GM19035 (cell line): ENCODE measurements around the gene CD69.
A peak's percentile ranks its signal among the peaks of the same experiment; 100 is the strongest.

Experiments used
- ATAC-seq: cut with Tn5 transposase; IDR thresholded peaks from one replicate; pipeline ENCODE4 v1.9.1; 2021; ENCODE audit not compliant: unreplicated experiment

The CD69 gene

DNA sequence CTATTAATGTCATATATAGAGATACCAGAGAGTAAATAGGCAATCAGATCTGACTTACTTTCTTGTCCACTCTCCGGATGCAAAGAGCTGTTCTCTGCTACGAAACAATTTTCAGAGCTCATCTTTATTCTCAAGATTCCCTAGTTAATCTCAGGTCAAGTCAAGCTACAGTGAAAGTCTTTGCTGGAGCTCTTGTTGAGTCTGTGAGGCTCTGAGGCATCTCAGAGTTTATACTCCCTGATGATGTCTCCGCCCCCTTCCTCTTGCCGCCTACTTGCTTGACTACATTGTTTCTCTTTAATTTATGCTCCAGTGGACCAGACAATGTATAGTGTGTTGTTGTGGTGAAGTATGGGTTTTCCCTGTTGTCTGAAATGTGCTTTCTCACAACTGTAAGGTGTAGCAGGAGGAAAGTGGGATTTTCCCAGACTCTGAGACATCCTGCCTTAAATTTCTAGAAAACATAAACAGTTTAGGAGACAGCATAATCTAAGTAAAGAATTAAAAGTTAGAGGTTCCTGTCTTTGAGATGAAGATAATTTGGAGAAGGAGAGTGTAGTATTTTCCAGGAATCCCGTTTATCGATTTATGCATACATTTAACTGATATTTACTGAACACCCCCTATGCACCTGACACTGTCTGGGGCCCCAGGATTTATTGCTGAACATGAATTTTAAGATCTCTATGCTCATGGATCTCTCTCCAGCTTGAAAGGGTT is at the start of gene CD69:
Gene CD69, minus strand, starts transcription at position 203 of the 720 bp plus-strand sequence. Its CDS starts 81 bp downstream, at position 122.
- peak; percentile 47 for ATAC-seq

DNA sequence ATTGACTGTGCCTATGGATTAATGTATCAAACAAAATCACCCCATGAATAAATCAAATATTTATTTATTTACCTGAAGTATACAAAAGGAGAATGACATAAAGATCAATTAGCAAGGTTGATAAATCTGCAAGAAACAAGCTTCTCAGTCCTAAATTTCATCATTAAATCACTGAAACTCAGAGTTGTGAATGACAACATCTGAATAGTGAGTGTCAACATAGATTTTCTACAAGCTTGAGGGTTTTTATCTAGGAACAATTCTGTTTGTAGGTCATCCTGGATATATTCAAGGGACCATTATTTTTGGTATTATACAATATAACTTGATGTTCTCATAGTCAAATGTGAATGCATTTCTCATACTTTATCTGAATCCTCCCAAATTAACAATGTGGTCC is 49.2 kb upstream of the CD69 start:
- no peak for ATAC-seq

DNA sequence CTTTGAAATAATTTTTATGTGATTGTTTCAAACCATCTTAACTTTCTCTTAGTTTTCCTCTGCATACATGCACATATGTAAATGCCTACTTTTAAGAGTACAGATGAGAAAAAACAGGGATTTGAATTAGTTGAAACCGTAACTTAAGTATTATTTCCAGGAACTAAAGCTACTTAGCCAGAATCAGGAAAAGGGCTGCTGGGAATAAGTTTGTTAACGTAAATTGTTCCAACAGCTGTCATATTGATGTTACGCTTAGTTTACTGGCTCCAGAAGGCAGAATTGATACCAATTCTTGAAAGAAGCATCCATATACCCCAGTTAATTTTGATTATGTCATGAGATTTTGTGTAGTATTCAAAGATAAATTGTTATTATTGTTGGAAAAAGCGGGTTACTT is 48.6 kb upstream of the CD69 start:
- ATAC-seq = no peak

DNA sequence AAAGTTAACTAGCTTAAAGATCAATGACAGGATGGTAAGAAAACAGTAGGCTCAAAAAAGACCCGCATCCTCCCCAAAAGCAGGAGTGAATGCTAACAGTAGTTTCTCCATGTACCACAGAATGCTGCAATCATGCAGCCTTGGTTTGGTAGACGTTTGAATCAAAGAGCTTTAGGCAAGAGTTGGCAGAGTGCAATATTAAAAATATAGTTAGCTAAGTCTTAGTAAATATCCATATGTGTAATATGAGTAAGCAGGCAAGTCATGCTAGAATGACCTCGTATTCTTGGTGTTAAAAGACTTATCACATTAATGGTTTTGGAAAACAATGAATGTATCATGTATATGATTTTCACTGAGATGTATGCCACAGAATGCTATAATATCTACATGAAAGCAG is 47.8 kb upstream of the CD69 start:
- no peak for ATAC-seq

DNA sequence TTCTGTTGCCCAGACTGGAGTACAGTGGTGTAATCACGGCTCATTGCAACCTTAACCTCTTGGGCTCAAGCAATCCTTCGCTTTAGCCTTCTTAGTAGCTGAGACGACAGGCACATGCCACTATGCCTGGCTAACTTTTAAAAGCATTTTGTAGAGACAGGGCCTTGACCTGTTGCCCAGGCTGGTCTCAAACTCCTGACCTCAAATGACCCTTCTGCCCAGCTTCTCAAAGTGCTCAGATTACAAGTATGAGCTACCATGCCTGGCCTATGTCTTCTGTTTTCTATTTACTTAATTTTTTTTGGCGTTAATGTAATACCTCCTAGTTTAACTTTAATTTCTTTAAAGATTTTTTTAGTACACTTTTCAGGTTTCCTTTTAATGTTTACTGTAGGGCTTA is 46.0 kb upstream of the CD69 start:
- ATAC-seq = no peak

DNA sequence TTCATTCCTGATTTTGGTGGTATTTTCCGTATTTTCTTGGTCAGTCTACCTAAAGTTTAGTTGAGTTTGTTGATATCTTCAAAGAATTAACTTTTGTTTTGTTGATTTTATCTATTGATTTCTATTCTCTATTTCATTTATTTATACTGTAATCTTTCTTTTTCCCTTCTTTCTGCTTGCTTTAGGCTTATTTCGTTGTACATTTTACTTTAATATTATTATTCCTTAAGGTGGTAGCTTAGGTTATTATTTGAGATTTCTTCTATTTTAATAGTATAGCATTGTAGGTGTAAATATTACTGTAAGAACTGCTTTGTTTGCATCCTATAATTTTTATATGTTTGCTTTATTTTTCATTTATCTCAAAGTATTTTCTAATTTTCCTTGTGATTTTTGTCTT is 45.2 kb upstream of the CD69 start:
- ATAC-seq = no peak

DNA sequence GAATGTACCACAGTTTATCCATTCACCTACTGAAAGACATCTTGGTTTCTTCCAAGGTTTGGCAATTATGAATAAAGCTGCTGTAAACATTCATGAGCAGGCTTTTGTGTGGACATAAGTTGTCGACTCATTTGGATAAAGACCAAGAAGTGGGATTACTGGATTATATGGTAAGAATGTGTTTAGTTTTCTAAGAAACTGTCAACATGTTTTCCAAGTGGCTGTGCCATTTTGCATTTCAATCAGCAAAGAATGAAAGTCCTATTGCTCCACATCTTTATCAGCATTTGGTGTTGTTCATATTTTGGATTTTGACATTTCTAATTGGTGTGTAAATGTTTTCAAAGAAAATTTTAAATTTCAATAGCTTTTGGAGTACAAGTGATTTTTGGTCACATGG is 39.3 kb upstream of the CD69 start:
- no peak for ATAC-seq

DNA sequence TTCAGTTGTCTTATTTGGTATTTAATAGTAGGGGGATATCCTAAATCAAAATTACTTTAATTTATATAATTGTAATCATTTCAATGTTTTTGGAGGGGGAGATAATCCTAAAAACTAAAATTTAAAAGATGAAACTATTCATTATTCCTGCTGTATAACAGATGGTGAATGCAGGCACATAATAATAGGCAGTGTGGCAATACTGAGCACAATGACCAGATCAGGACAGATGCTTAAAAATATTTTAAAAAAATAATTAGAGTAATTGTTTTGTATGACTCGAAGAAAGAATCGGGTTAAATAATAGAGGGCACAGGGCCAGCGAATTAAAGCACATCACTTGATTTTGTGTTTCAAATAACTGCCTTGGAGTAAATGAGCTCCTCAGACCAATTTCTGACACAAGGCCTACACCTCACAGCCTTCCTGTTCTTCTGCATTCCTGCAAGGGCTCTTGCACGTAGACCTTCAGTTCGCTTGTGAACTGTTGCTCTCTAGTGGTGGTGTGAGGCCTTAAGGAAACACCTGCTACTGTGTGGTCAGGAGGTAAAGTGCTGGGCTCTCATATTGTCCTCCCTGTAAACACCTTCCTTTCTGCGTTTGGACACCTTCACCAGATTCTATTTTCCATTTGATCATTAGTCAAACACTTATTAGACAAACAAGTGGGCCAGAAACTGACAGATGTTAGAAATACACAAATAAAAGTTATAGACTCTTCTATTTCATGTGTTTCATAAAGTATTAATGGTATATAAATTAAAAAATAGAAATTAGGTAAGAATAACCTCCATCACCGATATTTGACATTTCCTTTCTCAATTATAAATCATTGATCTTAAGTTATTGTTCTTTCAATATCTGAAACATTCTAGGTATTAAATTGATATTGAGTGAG is 37.3 kb upstream of the CD69 start:
- ATAC-seq = peak; percentile 90

DNA sequence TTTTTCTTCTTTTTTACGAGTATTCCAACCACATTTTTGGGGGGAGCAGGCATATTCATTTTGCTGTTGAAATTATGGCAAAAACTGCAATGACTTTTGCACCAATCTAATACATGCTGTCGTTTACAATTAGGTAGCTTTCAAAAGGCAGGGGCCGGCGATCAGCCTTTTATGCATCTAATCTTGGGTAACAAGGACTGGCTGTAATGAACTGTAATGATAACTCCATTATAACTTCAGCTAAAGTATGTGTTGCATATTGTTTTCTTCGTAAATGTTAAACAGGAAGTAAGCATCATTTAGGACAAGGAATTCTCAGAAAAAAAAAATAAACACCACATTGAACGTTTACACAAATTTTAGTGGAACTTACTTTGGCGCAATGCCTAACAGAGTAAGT is 36.3 kb upstream of the CD69 start:
- ATAC-seq = no peak

DNA sequence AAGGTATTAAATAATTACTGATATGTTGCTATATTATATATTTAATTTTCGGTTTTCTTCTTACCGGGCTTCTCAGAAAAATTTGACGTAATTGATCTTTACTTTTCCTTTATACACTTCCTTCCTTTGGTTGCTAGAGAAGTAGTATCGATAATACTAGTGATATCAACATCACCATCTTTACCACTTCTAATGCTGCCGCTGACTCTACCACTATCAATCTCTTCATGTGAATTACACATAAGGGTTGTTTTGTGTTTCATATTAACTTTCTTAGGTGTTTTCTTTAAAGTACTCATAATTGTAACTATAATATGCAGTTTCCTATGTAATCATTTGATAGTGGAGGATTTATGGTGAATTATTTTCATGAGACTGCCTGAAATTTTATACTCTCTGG is 35.6 kb upstream of the CD69 start:
- ATAC-seq = no peak

DNA sequence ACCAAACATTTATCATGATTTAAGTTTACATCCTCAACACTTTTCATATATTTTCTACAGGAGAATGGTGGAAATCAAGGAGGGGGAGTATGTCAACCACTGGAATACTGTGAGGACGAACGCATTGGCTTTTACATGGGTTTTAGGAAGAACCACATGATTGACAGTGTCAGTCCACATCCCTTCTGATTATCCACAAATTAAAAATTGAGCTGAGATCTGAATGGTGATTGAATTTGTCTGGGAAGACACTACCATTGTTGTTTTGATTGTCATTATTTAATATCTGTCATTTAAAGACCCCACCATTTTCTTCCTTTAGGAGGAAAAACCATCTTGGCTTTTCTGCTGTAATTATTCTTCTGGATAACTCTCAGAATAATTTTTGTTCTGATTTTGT is 35.2 kb upstream of the CD69 start:
- ATAC-seq = no peak

DNA sequence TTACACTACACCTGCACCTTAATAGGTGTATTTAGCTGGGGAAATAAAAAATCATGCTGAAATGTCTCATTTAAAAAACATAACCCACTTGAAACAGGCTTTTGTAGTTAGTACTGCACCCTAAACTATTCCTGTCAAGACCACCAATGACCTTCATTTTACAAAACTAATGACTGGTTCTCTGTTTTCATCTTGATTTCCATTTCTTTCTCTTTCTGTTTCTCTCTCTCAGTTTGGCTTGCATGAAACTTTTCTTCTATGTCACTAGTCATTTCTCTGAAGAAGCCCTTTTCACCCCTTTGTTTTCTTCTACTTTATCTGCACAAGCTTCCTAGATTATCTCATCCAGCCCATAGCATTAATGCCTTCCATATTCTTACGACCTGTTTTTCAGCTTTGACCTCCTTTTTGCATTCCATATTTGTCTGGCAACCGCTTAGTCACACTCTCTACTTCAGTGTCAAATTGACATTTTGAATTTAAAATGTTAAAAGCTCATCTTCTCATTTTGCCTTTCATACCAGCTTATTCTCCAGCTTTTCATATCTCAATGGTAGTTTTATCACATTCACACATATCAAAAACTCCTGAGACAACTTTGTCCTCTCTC is 33.9 kb upstream of the CD69 start:
- ATAC-seq = no peak

DNA sequence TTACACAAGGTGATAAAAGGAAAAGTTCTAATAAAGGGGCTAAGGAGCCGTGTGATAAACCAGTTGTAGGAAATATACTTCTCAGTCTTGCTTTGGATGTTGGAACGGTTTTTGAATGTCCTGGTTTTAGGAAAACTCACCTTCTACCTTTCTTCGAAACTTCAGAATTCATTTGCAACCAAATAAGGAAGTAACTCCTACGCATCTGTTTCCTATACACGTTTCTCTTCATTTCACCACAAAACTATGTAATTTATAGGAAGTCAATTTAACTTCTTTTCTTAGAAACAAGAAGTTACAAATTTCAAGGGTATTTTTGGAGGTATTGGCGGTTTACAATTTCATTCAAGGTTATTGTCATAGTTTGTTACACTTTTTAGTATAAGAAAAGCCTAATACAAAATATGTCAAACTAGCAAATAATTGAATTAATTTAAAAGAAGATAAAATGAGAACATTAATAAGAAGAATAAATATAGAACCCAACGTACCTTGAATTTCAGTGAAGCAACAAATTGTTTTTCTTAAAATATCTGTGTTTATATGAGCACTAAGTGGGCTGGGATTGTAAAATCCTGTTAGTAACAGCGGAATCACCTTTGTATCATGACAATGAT is 33.2 kb upstream of the CD69 start:
- no peak for ATAC-seq

DNA sequence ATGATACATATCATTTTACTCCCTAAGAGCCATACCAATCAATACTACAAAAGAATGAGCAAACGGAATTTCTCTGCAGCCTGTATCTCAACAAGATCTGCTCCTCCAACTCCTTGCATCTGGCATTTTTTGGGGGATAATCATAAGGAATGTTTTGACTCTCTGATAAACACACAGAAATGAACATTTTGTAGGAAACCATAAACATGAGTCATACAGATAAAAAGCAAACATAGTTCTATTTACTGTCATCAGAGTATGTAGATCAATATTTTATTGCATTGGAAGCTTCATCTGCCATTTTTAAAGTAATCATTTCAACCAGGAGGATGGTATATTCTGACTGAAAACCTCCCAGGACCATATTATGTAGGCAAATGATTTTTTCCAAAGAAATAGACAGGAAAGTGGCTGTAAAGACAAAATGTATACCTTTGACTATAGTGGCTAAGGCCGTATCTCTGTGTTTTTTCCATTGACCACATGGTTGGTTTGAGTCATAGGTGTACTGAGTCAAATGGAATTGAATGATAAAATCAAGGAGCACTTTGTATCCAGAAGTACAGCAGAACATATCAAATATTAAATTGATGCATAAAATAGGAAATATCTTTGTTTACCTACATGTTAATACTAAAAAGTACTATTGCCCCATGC is 32.4 kb upstream of the CD69 start:
- ATAC-seq = no peak

DNA sequence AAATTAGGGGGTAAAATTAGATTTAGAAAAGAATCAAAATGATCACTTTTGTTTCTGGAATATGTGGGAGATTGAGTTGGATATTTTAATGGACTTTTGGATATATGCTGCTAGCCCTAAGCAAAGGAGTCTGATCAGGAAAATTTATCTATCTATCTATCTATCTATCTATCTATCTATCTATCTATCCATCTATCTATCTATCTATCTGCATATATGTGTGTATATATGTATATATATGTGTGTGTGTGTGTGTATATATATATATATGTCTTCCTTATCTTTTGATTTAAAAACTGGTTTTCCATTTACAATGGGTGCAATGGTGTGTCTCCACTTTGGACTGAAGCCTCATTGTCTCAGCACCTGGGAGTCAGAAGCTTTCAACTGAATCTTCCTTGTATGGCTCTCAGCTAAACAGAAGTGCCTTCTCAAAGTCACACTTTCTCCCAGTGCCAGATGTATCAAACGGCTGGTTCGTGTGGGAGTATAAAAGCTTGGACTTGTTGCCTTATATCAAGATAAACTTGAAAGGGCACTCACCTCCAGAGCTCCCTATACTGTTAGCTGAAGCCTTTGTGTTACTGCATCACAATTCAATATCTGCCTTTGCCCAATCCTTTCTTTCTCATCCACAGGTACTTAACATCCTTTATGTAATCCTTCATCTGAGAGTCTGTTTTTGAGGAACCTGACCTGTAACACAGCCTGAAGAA is 31.6 kb upstream of the CD69 start:
- no peak for ATAC-seq

DNA sequence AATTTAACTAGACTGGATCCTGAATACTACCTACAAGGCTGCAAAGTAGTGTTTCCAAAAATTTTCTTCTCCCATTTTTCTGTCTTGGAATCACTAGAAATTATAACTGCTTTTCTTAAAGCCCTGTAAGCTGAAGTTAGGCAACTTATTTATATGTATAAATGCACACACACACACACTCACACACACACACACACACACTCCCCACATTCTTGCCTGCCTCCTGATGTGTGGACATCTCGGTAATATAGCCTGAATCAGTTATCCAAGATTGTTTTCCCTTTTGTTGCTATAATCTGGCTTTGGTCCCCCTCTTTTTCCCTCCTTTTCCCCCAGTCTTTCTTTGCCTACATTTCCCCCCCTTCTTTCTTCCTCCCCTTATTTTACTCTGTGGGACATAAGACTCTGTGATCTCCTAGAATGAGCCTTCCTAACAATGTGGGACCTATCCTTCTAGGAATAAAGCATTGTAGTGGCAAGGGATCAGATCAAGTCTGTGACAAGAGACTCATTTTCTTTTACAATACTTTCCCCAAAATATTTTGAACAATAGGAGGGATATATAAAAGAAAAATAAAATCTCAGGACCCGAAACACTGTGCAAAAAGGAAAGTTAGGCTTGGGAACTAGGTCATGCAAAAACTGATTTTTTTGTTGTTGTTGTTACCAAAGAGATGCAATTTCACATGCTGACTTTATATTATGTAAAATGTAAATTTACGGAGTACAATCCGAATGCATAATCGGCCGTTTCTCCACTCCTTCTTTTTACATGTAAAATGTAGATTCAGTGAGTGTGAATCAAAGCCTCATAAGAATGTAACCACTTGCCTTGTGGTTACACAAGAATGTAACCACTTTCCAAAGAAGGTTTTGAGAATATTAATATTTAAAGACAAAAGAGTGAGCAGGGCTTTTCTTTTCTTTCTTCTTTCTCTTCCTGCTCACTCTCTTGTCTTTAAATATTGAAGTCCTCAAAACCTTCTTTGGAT is 26.3 kb upstream of the CD69 start:
- no peak for ATAC-seq

DNA sequence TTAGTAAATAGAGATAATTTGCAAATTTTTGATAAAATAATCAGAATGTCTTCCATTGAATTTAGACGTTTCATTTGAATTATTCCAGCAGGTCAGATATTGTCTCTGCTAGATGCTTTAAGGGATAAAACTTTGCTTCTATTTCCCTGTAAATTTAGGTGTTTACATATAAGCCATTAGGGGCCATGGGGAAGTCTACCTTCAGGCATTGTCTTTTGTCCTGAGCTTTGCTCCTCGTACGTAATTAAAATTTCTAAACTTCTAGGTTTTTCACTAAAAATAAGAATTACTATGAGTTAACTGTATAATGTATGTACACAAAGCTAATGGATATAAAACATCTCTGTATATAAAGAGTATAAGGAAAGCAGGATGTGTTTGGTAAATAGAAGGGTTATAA is 24.1 kb upstream of the CD69 start:
- ATAC-seq = no peak

DNA sequence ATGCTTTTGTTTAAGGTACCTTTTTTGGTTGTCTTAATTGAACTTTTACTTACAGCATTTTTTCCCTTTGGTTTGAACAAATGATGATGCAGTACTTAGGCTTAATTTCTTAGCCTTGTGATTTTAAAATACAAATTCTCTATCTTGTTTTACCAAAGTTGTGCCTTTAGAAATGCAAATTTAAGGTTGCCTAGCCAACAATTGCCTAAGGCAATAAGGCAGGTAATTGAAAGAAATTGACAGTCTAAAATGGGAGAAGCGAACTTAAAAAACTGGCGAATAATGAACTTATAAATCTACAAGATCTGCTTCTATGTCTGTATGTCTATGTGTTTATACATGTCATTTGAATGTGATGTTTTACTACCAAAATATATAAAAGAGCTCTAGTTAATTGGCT is 23.6 kb upstream of the CD69 start:
- ATAC-seq = no peak
